ENCODE results near the gene NFYA. TPM values are rescaled to one million over a fixed set of nuclear protein-coding genes. Genes with fewer than 3 reads are reported as not detected.

Gene NFYA
- total and polyA plus RNA-seq, 2 of the 13 experiments (the other 11 are each of a cell fraction or from before 2014, with no cell fraction given): 16.0 to 22.9 TPM

- Histone ChIP-seq H4K20me1 (ENCODE audit: insufficient read depth, low read length) (no peaks in the 10 kb centered on the region), H3K4me3 (replicated peaks in 1 of 3; ENCODE audit: insufficient read depth in 1 of 3, low read depth in 2 of 3, low read length in 3 of 3) (no peak overlapping the region), H3K27ac (ENCODE audit: extremely low read length, insufficient read depth, low read length) (no peak overlapping the region), H3K9me3 (ENCODE audit: low read length) (no peaks in the 10 kb centered on the region), H3K4me2 (ENCODE audit: low read depth, low read length) (no peak overlapping the region), H3K79me2 (ENCODE audit: insufficient read depth, low read length) (no peaks in the 10 kb centered on the region), H3K4me1 (ENCODE audit: insufficient read depth, low read length) (peaks cover 66% of the 10 kb centered on the region), H3K27me3 (ENCODE audit: control insufficient read depth in 1 of 2, insufficient read depth in 2 of 2, low read length in 2 of 2) (no peaks in the 10 kb centered on the region), H2AFZ (ENCODE audit: low read length) (no peak overlapping the region), H3K36me3 (replicated peaks in 1 of 2; ENCODE audit: control insufficient read depth in 1 of 2, insufficient read depth in 2 of 2, low read length in 2 of 2) (peaks cover 0 to 3% of the 10 kb centered on the region in 2 experiments; a peak in 2 of 5 replicates), H3K9ac (ENCODE audit: insufficient read depth, low read depth, low read length) (no peak overlapping the region)
- WGBS (ENCODE audit: low lambda C conversion rate): 93% methylated on average over 3 of the region's 3 CpGs
- ATAC-seq (no peak), FAIRE-seq (no peak), DNase-seq (ENCODE audit: low spot score) (no peak)
- CTCF ChIA-PET (ENCODE audit: low intra/inter-chr PET ratio, low total read pairs): no interaction called here
- in situ Hi-C loops (cut with HindIII; ENCODE audit: extremely low pct_ligation_motif_present, low pct_unique_long_range_greater_than_20kb): loop anchor here (10.0 kb wide), 1 partner anchor 530 kb away; no protein-coding TSS in a partner anchor
- POLR2A ChIA-PET: interaction anchor here (0.7 to 5.2 kb wide), 6 partner anchors 8 to 61 kb away, joined by 3 to 59 read pairs (median 18); partner anchors contain the start of genes NFYA, OARD1, TSPO2 and UNC5CL
- intact Hi-C loops (cut with micrococcal nuclease; ENCODE audit: unreplicated experiment): no loop called here
- TF ChIP-seq TEF (CRISPR knock-in tag; IDR thresholded peaks at IDR 0.05): no peak
- no peak for TF ChIP-seq KDM2A (CRISPR knock-in tag; IDR thresholded peaks at IDR 0.05; ENCODE audit: borderline replicate concordance, low read depth)
- TF ChIP-seq KLF13 (CRISPR knock-in tag; IDR thresholded peaks at IDR 0.05): no peak
- TF ChIP-seq FOSL2 (CRISPR knock-in tag; IDR thresholded peaks at IDR 0.05): no peak
- no peak for TF ChIP-seq TFAP4 (IDR thresholded peaks at IDR 0.05; ENCODE audit: borderline replicate concordance, low read depth)
- TF ChIP-seq ZNF550 (CRISPR knock-in tag; IDR thresholded peaks at IDR 0.05; ENCODE audit: borderline replicate concordance): no peak
- TF ChIP-seq ZNF773 (CRISPR knock-in tag; IDR thresholded peaks at IDR 0.05; ENCODE audit: borderline replicate concordance): no peak
- BruUV-seq (replicated peaks): no TSS peak
These were observed 18.3 kb upstream of the NFYA start for GRCh38 chr6:41054511-41054910.
